ENCODE measurements around the gene C17orf67. TPM values are rescaled to one million over a fixed set of nuclear protein-coding genes. Genes with fewer than 3 reads are reported as not detected.

C17orf67 gene
- total and polyA plus RNA-seq, 2 of the 8 experiments (the other 6 are each of a cell fraction or from before 2014, with no cell fraction given) = 0.67 to 2.2 TPM

DNA sequence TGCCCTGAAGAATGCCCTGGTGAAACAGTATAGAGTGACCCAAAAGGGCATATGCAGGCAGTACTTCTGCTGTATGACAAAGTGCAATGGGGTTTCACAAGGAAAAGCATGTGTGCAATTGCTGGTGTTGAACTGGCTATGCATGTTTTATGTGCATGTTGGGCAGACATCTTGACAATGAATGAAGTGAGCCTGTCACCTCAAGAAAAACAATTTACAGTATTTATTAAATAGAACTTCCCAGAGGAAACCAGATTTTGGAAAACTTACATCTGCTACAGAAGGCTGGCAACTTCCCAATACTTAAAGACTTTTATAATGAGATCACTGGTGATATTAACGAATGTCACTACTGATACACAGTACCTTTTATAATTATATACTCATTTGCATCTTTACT, 30.6 kb downstream of the C17orf67 start (continued):
- TF ChIP-seq E2F6 (IDR thresholded peaks at IDR 0.05) = no peak
- TF ChIP-seq POU5F1 (IDR thresholded peaks at IDR 0.05; ENCODE audit: low read depth, low read length) = no peak
- TF ChIP-seq, protein P1, sequence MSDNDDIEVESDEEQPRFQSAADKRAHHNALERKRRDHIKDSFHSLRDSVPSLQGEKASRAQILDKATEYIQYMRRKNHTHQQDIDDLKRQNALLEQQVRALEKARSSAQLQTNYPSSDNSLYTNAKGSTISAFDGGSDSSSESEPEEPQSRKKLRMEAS (IDR thresholded peaks at IDR 0.05) = no peak

Measured in H1 (cell line).